SH-SY5Y (cell line): ENCODE results near the gene GPR37L1.

Source experiments
- GATA2 ChIP-seq: IDR thresholded peaks from 2 replicates; pipeline ENCODE4 v1.6.1; 2011; ENCODE audit warnings: mild to moderate bottlenecking, low read depth, low read length
- GATA3 ChIP-seq: IDR thresholded peaks from 2 replicates; pipeline ENCODE4 v1.6.1; 2011; ENCODE audit warnings: low read depth, mild to moderate bottlenecking, low read length, moderate library complexity

Gene GPR37L1

GRCh38 chr1:202164271-202165037, 41.7 kb downstream of the GPR37L1 start:
- TF ChIP-seq GATA2 (no peak), GATA3 (no peak)

GRCh38 chr1:202165267-202165941, 42.7 kb downstream of the GPR37L1 start:
- TF ChIP-seq GATA2 (no peak), GATA3 (no peak)

GRCh38 chr1:202165942-202166843, 43.5 kb downstream of the GPR37L1 start:
- no peak for TF ChIP-seq GATA2
- TF ChIP-seq GATA3: no peak

GRCh38 chr1:202167708-202168415, 45.1 kb downstream of the GPR37L1 start:
- TF ChIP-seq GATA2 (peak; percentile 33; the same call in 1 of the 2 replicates), GATA3 (no peak)

GRCh38 chr1:202168861-202169260, 46.1 kb downstream of the GPR37L1 start:
- TF ChIP-seq GATA3 (no peak), GATA2 (no peak)

GRCh38 chr1:202170726-202171125, 48.0 kb downstream of the GPR37L1 start:
- TF ChIP-seq GATA3: no peak

GRCh38 chr1:202171292-202172014, 48.7 kb downstream of the GPR37L1 start:
- TF ChIP-seq GATA3 (no peak), GATA2 (no peak)

GRCh38 chr1:202172015-202172355, 49.3 kb downstream of the GPR37L1 start:
- no peak for TF ChIP-seq GATA2
- no peak for TF ChIP-seq GATA3

GRCh38 chr1:202173993-202174392, 51.3 kb downstream of the GPR37L1 start:
- TF ChIP-seq GATA3 (no peak), GATA2 (no peak)

GRCh38 chr1:202176949-202177927, 54.5 kb downstream of the GPR37L1 start:
- TF ChIP-seq GATA3: no peak
- TF ChIP-seq GATA2: no peak

- TF ChIP-seq GATA3 (no peak), GATA2 (no peak)
Observed at GRCh38 chr1:202179828-202180750, 57.4 kb downstream of the GPR37L1 start.
